GM21737 (cell line): ENCODE measurements around the gene NAALADL2.
"Not testable (repeated sequence)": the region's sequence is repeated elsewhere in the genome, so short reads cannot be mapped to it uniquely, and the experiment has no call there.

ENCODE experiments used
- ATAC-seq: cut with Tn5 transposase; IDR thresholded peaks from one replicate; pipeline ENCODE4 v1.9.1; 2021; ENCODE audit warnings: mild to moderate bottlenecking, moderate library complexity; ENCODE audit not compliant: unreplicated experiment

NAALADL2 gene

DNA sequence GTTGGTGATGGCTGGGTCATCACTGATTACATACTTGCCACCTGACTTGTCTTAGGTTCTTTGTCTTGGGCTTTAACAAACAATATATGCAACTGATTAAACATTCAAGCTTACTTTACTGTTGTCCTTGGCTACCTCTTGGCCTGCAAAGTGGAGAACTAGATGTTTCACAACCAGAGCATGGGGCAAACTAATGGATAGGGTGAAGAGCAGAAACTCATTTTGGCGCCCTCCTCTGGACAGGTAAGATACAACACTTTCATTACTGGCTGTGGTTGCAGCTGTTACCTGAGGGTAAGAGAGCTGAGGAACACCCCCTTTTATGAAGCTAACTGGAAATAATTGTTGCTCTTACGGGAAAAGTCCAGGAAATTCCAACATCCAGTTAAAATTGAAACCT lies 262.1 kb downstream of the NAALADL2 start:
- no peak for ATAC-seq

GRCh38 chr3:175127075-175127662 lies 268.0 kb downstream of the NAALADL2 start:
- ATAC-seq, result no peak

- ATAC-seq, result no peak
Observed at GRCh38 chr3:175129126-175129525, 270.0 kb downstream of the NAALADL2 start.

- no peak for ATAC-seq
Observed at GRCh38 chr3:175129571-175129970, 270.4 kb downstream of the NAALADL2 start.

GRCh38 chr3:175131866-175132265 lies 272.7 kb downstream of the NAALADL2 start:
- ATAC-seq, result not testable (repeated sequence)

DNA sequence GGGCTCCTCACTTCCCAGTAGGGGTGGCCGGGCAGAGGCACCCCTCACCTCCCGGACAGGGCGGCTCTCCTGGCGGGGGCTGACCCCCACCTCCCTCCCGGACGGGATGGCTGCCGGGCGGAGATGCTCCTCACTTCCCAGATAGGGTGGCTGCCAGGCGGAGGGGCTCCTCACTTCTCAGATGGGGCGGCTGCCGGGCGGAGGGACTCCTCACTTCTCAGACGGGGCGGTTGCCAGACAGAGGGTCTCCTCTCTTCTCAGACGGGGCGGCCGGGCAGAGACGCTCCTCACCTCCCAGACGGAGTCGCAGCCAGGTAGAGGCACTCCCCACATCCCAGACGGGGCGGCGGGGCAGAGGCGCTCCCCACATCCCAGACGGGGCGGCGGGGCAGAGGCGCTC lies 273.6 kb downstream of the NAALADL2 start:
- ATAC-seq, result not testable (repeated sequence)

GRCh38 chr3:175144368-175144767 lies 285.2 kb downstream of the NAALADL2 start:
- ATAC-seq, result no peak

DNA sequence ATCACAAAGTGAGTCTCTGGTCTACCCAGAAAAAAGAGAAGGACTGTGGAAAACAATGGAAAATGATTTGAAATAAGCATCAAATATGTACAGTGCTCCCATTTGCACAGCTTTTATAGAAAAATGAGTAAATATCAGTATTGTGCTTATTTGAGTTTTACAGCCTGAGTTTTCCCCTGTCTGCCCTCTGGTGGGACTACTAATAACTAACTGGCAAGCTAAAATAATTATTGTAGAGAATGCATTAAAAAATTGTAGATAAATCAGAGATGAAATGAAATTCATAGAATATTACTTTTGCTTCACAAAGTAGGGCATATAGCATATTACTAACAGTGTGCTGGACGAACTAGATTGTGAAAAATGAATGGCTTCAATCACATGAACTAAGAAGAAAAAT lies 287.1 kb downstream of the NAALADL2 start:
- ATAC-seq, result no peak

GRCh38 chr3:175149675-175150074 lies 290.5 kb downstream of the NAALADL2 start:
- peak; percentile 75 for ATAC-seq

- ATAC-seq, result no peak
Observed at GRCh38 chr3:175150812-175151401, 291.8 kb downstream of the NAALADL2 start.

- no peak for ATAC-seq
Observed at GRCh38 chr3:175153595-175153994, 294.5 kb downstream of the NAALADL2 start.

DNA sequence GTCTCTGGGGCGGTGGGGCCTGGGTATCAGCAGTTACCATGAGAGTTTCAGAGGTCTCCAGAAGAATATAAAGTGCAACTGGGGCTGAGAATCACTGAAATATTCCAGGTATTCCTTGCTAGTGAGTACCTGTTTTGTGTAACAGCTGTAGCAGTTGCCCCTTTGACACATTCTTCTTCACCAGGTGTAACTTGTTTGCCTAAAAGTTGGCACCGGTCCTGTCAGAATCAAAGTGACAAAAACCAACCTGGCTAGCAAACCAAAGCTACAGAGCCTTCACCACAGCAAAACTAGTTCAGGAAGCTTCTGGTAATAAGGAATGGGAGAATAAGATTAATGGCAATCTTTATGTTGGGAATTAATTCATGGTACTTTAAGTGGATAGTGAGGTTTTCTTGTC lies 296.0 kb downstream of the NAALADL2 start:
- ATAC-seq, result no peak

DNA sequence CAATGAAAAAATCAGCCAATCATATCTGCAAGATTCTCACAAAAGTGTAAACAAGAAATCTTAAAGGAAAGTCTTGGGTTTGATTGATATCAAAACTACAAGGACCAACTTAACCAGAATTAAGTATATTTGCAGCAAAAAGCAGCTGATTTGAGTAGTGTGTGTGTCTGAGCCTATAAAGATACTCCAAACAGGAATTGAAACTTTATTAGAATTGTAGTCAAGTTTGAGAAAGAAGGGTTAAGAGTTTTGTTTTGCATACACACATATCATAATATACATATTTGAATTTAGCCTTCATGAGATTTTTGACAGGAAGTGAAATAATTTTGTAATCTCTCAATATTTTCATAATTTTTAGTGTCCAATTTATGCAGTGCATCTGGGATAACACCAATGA lies 300.1 kb downstream of the NAALADL2 start:
- no peak for ATAC-seq

GRCh38 chr3:175161291-175161690 lies 302.2 kb downstream of the NAALADL2 start:
- no peak for ATAC-seq

GRCh38 chr3:175163686-175164085 lies 304.6 kb downstream of the NAALADL2 start:
- ATAC-seq, result no peak

GRCh38 chr3:175173117-175173516 lies 314.0 kb downstream of the NAALADL2 start:
- not testable (repeated sequence) for ATAC-seq

- ATAC-seq, result no peak
Observed at GRCh38 chr3:175176556-175176955, 317.4 kb downstream of the NAALADL2 start.

GRCh38 chr3:175179055-175179454 lies 319.9 kb downstream of the NAALADL2 start:
- ATAC-seq, result no peak

- ATAC-seq, result no peak
Observed at GRCh38 chr3:175184392-175184791, 325.3 kb downstream of the NAALADL2 start.

DNA sequence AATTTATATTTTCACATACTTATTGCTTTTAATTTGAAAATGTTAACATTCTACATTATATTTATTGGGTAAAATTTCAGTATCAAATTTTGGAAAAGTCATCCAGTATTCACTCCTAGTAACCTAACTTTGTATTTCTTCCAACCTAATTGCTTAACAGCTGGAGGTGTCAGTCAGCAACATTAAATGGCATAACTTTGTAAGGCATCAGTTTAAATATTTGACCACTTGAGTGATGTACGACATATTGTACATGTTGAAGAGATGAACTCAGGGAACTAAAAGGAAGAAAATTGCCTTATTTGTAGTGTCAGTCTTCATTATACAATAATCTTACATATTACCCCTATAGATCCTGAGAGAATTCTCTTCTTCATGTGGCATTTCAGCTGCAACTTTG lies 326.8 kb downstream of the NAALADL2 start:
- no peak for ATAC-seq

DNA sequence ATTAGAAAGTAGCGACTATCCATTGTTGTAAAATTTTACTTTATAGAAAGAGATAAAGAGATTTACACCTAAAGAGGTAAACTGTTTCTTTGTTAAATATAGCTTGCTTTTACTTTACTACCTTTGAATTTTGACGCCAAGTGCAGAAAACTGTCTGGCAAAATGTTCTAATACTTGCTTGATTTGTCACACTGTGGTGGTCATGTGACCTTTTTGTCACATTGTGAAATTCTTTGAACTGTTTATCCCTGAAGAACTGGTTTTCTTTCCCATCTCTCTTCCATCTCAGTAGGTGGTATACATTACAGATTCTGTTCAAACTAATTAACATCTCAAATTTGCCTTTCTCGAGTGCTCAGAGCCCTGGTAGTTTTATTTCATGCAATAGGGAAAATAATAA lies 327.4 kb downstream of the NAALADL2 start:
- no peak for ATAC-seq

- ATAC-seq, result no peak
Observed at GRCh38 chr3:175187586-175187985, 328.5 kb downstream of the NAALADL2 start.

DNA sequence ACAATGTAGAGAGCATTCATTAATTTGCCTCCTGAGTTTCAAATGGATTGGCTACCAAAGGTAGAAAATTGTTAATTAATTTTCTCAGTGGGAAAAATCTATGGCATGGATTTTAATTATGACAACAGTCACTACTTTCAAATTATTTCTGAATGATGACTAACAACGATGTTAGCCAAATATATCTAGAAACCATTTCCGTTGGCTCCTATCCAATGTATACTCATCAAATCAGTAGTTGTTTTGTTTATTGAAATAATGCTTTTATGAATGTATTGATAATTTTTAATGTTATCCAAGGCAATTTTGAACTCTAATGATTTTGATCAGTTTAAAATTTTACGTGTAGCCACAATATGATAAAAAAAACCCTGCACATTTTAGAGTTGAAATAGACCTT lies 333.4 kb downstream of the NAALADL2 start:
- ATAC-seq, result no peak
